T47D (cell line): ENCODE measurements around the gene PLA2G4B.

Experiments
- DNase-seq, 2 experiments: peaks; one replicate each; pipeline versions ENCODE4 v3.0.0 to v3.0.0-alpha.2; 2011 to 2012; ENCODE audit warnings: low read depth in 1 of 2, low spot score in 1 of 2
- JUND ChIP-seq: IDR thresholded peaks from 2 replicates; pipeline ENCODE4 v1.6.1; 2012; ENCODE audit warnings: low read depth
- in situ Hi-C: cut with HindIII; loops from 2 replicates; pipeline ENCODE4 v1.10.0; 2016; ENCODE audit warnings: low sequenced_read_pairs, low pct_unique_long_range_greater_than_20kb

PLA2G4B gene

DNA sequence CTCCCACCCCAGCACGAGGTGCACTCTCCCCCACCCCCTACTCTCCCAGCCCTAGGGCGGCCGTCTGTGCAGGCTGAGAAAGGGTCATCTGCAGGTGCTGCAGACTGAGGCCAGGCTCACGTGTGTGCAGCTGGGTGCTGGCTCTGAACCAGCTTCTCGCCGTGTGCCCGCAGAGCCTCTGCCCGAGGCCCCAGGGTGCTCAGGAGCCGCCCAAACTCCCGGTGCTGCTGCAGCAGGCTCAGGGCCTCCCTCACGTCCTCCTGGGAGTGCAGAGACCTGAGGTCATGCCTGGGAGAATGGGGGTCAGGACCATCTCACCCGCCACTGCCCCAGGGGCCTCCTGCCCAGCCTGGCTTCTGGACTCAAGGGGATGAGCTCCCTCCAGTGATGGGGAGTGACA is 38.0 kb downstream of the PLA2G4B start:
- peak in 1 of 2 experiments; percentile 30 for DNase-seq
- in situ Hi-C loops: no loop called here
- TF ChIP-seq JUND: no peak

DNA sequence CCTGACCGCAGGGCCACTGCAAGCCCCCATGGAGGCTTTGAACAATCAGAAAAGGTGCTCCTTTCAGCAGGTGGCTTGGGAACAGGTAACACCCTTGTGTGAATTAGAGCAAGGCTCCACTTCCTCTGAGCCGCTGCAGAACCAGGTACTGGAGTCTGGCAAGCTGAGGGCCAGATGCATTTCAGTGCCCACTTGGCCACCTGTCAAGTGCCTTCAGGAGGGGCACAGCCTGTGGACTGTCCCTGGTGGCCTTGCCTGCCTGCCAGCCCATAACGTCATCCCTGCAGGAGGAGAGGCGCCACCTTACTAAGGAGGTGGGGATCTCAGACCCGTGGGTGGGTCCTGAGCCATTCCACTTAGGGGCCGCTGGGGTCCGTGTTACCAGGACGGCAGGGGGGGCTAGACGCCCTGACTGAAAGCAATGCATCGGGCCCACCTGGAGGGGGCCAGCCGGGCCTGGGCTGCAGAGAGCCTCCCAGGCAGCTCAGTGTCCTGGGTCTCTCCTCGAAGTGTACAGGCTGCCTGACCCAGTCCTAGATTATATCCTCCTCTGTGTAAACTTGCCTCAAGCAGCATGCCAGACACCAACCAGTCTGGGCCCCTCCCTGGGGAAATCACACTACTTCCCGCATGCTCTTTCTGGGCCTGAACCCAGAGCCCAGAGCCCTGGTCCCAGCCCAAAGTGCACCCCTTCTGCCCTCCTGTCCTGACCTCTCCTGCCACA is 39.1 kb downstream of the PLA2G4B start:
- peak; percentile 73 to 92 for DNase-seq
- TF ChIP-seq JUND: no peak

DNA sequence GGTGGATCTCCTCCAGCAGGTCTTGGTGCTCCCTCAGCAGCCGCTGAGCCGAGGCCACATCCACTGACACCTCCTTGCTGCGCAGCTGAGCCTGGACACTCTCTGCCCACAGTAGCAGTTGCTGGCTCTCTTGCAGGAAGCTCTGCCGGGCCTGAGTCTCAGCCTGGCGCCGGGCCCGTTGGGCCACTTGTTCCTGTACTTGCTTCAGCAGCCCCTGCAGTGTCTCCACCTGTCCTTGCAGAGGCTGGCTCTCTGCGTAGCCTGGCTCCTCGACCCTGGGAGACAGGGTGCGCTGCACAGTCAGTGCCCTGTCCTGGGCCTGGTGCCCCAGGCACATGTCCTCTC is 39.7 kb downstream of the PLA2G4B start:
- peak in 1 of 2 experiments; percentile 80 for DNase-seq
- TF ChIP-seq JUND: no peak
- in situ Hi-C loops: no loop called here

More for the DNA sequence above, 39.1 kb downstream of the PLA2G4B start:
- in situ Hi-C loops: no loop called here

DNA sequence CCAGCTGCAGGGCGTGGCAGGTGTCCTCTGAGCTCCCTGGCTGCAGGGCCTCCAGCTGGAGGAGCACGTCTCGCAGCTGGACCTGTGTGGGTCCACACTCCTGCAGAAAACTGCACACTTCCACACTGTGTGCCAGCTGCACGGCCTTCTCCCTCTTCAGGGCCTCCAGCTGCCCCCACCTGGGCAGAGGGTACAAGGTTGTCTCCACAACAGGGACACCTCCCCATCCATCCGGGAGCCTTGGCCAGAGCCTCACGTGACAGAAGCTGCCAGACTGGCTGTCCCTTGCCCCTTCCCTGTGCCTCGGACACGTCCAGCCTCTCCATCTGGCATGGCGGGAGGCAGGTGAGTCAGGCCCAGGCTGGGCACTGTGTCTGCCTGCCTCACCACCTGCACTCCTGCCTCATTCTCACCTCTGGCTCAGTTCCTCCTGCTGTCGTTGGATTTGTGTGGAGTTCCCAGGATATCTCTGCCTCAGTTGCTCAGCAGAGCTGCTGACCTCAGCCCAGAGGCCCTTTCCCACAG is 40.7 kb downstream of the PLA2G4B start:
- no peak for DNase-seq
- no peak for TF ChIP-seq JUND
- in situ Hi-C loops: no loop called here

DNA sequence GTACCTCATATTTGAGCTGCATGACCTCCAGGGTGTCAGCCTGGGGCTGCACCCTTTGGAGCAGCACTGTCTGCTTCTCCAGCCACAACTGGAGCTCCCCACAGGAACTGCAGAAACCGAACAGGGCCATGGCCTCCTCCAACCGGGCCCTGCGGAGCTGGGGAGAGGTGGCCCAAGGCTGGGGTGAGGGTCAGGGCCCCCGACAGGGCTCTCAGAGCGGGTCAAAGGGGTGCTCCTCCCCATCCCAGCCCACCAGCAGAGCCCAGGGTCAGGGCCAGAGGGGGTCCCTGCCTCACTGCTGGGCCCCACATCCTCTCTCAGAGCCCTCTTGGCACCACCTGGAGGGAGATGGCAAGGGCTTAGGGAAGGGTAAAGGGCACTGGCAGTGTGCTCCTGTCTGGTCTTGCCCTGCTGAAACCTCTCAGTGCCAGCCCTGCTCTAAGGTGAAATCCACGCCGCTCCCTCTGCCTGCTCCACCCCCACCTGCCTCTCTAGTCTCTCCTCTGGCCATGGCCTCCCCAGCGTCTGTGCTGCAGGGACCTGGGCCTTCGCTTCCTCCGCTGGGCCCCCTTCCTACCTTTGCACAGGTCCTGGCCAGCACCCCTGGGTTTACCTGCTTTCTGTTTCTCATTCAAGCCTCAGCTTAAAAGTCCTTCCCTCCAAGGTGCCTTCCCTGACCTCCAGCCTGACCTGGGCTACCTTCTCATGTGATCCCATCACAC is 41.7 kb downstream of the PLA2G4B start:
- no peak for DNase-seq
- in situ Hi-C loops: no loop called here
- TF ChIP-seq JUND: no peak

DNA sequence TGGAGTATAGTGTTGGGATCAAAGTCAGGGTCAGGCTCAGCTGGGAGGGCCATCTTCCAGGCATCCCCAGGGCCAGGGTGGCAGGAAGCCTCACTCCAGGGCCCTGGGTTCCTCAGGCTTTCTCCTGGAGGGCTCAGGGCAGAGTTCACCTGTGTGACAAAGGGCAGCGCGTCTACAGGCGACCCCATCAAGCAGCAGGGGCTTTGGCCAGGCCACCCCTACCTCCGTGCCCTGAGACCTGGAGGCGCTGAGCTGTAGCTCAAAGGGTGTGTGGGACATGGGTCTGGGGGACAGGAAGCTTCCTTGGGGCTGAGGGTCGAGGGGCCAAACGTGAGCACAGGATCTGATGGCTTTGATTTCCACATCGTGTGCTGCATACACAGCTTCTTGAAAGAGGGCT is 42.4 kb downstream of the PLA2G4B start:
- no peak for TF ChIP-seq JUND
- no peak for DNase-seq
- in situ Hi-C loops: no loop called here

DNA sequence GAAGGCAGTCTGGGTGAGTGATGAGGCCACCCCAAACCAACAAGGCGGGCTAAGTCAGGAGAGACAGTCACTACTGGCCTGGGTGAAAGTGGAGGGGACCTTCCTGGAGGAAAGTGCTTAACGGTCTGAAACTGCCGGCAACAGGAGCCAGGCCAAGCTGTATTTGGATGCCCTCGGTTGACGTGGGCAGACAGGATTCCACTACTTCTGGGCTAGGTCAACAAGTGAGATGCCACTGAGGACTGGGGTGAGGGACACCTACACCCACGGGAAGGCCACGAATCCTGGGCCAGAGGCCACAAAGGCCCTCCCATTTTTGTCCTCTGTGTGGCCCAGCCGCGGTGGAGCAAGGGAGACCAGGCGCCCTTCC is 42.9 kb downstream of the PLA2G4B start:
- no peak for TF ChIP-seq JUND
- DNase-seq: no peak
- in situ Hi-C loops: no loop called here

DNA sequence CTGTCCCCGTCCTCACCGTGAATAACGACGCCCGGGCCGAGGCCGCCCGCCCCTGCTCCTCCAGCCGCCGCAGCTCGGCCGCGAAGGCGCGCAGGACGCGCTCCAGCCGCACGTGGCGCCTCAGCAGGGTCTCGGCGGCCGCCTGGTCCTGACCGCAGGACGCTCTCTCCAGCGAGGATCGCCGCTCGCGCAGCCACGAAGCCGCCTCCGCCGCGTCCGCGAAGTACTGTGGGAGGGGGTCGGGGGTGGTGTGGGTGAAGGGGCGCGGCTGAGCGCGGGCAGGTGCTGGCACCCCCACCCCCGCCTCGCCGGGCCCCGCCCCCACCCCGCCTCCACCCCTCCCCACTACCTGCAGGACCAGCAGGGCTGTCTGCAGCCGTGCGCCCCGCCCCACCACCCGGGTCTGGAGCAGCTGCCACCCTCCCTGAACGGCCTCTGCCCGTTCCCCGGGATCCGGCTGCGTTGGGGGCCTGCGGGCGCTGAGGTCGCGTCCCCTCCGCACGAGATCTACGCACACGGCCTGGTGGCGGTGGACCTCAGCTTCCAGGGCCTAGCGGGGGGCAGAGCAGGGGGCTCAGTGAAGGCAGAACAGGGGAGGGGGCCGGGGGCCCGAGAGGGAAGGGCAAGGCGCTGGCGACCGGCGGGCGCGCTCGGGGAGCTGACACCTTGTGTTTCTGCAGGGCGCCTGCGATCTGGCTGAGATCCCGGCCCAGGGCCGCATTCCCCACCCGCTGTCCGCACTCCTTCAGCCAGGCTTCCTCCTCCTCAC is 43.5 kb downstream of the PLA2G4B start:
- in situ Hi-C loops: no loop called here
- DNase-seq: no peak
- TF ChIP-seq JUND: no peak

DNA sequence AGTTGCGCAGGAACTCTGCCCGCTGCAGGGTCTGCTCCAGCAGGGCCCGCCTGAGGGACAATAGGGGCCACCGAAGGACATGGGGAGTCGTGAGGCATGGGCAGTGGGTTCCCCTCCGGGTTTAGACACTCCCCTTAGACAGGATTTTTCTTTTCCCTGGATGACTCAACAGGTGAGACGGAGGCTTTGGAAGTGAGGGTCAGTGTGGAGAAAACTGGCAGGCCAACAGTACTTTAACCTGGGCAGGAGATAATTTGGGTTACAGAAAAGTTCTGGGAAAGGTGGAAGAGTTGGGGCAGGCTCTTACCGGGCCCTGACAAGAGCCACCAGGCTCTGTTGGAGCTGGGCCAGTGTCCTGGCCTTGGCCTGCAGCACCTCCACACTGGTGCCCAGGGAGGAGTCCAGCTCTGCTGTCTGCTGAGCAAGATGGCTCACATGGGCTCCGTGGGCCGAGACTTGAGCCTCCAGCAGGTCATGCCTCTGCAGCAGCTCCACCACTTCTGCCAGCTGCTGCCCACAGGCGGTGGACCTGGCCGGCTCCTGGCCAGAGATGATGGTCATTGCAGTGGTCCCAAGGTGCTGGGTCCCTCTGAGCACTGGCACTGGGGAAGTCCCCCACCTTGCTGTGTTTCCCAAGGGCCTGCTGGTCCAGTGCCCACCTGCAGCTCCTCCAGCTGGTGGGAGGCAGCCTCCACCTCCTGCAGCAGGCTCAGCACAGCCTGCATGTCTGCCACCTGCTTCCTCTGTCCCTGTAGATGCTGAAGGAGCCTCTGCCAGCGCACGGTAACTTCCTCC is 44.2 kb downstream of the PLA2G4B start:
- in situ Hi-C loops: no loop called here
- DNase-seq: no peak
- no peak for TF ChIP-seq JUND

DNA sequence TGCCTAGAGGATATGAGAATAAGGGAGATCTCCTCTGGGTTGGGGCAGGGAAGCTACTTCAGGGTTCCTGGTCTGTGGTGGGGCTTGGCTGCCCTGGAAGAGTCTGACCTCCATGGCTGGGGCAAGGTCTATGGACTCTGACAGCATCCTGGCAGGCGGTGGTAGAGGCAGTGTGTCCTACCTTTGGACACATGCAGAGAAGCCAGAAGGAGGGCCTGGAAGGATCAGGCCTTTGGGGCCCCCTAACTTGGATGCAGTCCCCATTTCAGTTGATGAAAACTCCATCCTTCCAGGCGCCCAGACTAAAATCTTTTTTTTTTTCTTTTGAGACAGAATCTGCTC is 44.8 kb downstream of the PLA2G4B start:
- no peak for DNase-seq

DNA sequence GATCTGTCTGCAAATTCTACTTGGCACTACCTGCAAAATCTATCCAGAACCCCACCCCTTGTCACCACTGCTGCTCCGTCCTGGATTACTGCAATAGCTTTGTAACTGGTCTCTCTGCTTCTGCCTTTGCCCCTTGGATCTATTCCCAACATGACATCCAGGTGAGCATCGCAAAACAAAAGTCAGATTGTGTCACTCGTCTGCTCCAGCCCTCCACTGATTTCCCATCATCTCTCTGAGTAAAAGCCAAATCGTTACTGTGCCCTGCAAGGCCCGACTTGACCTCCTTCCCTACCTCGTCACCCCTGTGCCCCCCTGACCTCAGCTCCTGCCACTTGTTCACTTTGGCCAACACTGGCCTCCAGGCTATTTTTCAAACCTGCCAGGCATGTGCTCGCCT is 45.8 kb downstream of the PLA2G4B start:
- in situ Hi-C loops: no loop called here
- no peak for TF ChIP-seq JUND
- DNase-seq: no peak

More for the DNA sequence above, 44.8 kb downstream of the PLA2G4B start:
- no peak for TF ChIP-seq JUND
- in situ Hi-C loops: no loop called here

DNA sequence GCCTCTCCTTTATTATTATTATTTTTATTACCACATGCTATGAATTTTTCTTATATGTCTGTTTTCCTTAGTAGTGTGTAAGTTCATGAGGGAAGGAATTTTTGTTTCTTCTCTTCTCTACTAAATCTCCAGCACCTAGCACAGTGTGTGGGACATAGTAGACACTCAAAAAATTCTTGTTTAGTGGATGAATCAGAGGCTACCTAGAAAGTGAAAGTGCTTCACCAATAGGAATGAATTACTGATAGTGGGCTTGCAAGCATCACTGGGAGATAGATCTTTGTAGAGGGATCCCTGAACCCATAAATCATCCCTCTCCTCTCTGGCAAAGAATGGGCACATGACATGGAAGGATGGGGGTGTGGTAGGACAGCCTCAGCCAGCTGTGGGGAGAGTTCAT is 46.7 kb downstream of the PLA2G4B start:
- no peak for TF ChIP-seq JUND
- no peak for DNase-seq
- in situ Hi-C loops: no loop called here

DNA sequence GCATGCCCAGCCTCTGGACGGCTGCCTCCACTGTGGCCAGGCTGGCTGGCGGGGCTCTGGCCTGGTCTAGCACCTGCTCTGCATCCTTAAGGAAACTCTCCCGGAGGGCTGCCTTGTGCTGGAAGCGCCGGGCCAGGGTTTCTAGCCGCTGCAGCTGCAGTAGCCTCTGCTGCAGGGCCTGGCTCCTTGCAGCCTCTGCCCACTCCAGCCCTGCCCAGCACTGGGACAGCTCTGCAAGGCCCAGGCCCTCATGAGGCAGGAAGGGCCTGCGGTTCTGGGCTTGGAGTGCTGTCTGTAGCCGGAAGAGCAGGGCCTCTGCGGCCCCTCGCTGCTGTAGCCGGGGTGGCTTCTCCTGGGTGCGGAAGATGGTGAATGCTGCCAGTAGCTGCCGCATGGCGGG is 47.2 kb downstream of the PLA2G4B start:
- TF ChIP-seq JUND: no peak
- in situ Hi-C loops: no loop called here
- no peak for DNase-seq
